ENCODE results near the gene OTOG.
A peak's percentile ranks its signal among the peaks of the same experiment; 100 is the strongest.

OTOG gene

DNA sequence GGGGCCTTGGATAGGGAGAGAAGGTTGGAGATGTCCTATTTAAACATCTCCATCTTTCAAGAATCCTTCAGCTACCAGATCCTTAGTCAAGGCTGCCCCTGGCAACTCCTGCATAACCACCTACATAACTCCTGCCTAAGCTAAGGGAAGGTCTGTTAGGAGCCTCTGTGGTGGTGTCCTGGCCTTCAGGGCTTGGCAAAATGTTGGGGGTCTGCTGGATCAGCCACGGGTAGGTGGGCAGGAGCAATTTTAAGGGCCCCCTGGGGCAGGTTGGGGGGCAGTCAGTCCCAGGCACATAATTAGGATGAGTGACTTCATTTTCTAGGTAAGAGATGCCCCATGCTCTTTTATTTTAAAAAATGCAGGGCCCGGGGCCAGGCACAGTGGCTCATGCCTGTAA, 28.7 kb upstream of the OTOG start:
- DNase-seq: no peak

- no peak for DNase-seq
Measured at GRCh38 chr11:17519061-17519885, 27.8 kb upstream of the OTOG start.

- no peak for DNase-seq
Measured at GRCh38 chr11:17521106-17521900, 25.8 kb upstream of the OTOG start.

- DNase-seq: no peak
Measured at GRCh38 chr11:17522655-17523054, 24.4 kb upstream of the OTOG start.

GRCh38 chr11:17524221-17524620, 22.8 kb upstream of the OTOG start:
- DNase-seq: no peak

GRCh38 chr11:17525570-17525969, 21.5 kb upstream of the OTOG start:
- no peak for DNase-seq

DNA sequence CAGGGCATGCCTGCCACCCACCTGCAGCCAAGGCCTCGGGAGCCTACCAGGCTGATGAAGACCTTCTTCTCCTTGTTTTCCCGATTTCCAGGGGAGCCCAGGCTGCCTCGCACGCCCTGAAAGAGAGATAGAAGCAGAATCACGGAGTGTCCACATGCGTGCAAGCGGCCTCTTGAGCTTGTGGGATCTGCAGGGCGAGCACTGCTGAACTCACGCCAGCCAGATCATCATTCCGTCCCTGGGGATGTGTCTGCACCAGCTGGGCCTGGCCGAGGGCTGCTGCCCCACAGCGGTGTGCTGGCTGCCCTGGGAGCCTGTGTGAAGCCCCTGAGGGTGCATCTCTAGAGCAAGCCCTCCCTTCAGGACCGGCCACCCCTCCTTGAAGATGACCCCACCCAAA, 20.7 kb upstream of the OTOG start:
- no peak for DNase-seq

DNA sequence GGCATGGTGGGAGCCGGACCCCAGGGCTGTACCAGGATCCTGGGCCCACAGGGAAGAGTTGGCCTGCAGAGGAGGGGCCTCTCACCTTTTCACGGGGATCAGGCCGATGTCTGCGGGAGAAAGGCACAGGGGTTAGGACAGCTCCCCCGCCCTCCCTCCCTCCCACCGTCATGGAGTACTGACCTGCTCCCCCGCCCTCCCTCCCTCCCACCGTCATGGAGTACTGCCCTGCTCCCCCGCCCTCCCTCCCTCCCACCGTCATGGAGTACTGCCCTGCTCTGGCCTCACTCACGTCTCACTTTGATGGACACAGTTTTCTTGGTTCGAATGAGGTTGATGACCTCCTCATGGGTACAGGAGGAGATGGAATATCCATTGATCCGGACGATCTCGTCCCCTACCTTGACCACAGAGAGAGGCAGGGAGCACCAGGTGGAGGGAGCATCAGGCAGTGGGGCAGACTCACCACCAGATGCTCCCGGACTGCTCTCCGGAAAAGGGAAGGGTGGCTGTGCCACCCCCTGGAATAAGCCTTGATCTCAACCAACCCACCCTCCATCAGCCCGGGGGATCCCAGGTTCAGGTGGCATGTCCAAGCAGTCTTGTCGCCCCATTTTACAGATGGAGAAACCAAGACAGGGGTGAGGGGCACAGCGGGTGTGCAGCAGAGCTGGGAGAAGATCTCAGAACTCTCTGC, 20.0 kb upstream of the OTOG start:
- DNase-seq: no peak

DNA sequence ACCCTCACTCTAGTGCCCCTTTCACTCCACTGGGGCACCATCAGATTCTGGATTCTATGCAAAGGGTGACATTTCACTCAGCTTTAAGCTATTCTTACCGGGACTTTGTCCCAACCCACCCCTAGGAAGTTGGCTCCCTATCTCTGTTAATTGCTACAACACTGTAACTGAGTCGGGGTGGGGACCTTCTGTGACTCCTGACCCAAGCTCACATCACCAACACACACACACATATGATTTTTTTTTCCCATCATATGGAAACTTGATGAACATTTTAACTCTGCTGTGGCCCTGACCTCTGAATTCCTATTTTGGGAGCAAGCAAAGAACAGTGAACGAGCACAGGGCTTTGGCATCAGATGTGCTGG, 19.4 kb upstream of the OTOG start:
- DNase-seq: no peak

DNA sequence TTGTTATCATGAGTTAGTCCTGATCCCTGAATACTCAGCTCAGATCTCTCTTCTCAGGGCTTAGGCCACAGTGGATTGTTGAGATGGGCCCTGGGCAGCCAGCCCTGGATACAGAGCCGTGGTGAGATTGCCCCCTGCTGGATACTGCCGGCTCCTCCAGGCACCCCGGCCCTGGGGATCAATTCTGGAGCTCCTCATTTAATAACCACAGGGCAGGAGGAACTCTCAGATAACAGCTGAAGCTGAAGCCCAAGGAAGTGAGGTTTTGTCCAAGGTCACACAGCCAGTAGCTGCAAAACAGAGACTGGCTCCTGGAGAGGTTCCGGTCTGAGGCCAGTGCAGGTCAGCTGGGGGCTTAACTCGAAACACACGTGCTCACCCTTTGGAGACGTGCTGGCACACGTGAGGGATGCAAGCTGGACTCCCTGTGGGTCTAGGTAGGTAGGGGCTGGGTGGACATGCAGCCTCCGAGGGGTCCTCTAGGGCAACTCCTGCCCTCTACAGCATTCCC, 18.8 kb upstream of the OTOG start:
- DNase-seq: peak; percentile 64

- peak; percentile 67 for DNase-seq
Measured at GRCh38 chr11:17528906-17529843, 17.9 kb upstream of the OTOG start.

DNA sequence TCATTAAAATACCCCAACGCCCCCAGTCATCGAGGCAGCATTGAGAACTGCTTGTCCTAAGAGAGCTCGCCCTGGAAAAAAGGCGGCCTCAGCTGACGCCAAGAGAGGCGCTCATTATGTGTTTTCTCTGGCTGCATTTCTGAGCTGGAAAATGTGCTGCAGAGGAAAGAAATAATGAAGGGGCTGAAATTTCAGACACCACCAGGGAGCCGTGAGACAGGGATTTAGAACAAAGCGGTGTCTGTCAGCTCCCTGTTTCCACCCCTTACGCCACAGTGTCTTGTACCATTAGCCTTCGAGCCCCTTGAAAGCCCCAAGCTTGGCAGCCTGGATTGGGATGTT, 17.2 kb upstream of the OTOG start:
- peak; percentile 82 for DNase-seq

- DNase-seq: no peak
Measured at GRCh38 chr11:17531071-17531600, 15.9 kb upstream of the OTOG start.

GRCh38 chr11:17531636-17532113, 15.4 kb upstream of the OTOG start:
- no peak for DNase-seq

DNA sequence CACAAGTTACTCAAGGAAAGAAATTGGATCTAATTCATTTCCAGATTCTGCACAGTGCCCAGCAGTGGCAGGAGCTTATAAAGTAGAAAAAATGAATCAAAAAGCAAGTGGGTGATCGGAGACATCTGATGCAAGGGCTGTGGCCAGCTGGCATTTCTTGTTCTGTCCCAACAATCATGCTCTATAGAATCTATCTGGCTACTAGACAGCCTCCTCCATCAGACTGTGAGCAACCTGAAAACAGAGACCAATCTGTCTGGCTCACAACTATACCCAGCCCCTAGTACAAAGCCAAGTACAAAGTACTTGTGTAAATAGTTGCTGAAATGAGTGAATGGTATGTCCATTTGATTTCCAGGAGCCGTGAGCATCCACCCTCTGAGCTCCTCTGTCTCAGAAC, 14.3 kb upstream of the OTOG start:
- DNase-seq: no peak

- no peak for DNase-seq
Measured at GRCh38 chr11:17533341-17533740, 13.7 kb upstream of the OTOG start.

DNA sequence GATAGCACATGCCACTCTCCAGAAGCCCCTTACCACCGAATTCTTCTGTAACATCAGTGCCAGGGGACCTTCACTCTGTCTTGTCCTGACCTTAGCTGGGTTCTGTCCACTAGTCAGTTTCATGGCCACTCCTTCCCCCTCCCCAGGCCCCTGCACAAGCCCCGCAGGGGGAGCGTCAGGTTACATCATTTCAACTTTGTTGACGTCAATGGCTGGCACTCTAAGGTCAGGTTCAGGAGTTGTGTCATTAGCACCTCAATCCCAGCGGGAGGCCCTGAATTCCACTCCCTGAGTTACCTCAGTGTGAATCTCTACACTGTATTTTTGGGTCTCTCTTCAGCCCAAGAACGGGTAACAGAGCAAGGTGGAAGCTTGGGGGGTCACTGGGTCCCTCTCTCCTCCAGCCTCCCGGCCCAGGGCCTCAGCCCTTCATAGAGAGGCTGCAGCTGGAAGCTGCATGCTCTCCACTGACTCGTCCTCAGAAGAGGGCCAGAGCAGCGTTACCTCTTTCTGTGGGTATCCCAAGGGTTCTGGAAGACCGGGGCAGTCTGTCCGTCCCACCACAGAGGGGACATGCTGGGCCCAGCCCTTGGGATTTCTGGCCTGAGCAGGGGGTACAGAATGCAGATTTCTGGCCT, 13.2 kb upstream of the OTOG start:
- DNase-seq: no peak

- no peak for DNase-seq
Measured at GRCh38 chr11:17535488-17535887, 11.6 kb upstream of the OTOG start.

- no peak for DNase-seq
Measured at GRCh38 chr11:17537261-17537660, 9.8 kb upstream of the OTOG start.

DNA sequence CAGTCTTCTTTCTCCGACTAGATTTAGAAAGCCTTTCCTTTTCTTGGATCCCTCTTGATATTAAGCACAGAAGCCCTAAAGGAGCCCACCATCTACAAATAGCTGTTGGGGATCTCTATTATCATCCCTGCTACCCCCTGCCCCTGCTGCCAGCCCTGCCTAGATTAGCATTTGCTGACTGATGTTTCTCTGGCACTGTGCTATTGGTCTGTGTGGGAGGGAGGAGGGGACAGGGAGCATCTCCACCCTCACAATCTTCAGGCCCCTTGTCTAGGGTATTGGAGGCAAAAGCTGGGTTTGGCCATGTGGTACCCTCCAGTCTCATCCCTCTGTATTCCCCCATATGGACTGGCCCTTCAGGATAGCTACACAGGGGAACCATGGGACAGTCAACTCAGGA, 9.0 kb upstream of the OTOG start:
- DNase-seq: no peak

- DNase-seq: no peak
Measured at GRCh38 chr11:17538731-17539130, 8.3 kb upstream of the OTOG start.

- no peak for DNase-seq
Measured at GRCh38 chr11:17540807-17541206, 6.3 kb upstream of the OTOG start.

Measured in femur (tissue), 1 donor.